IPS DF 6.9 (cell line): ENCODE data around the gene BLCAP.

Source experiments
- DNase-seq: peaks from one replicate; pipeline ENCODE4 v3.0.0-alpha.2; 2013; ENCODE audit warnings: low read depth, low spot score
- H3K27ac ChIP-seq: one replicate; pipeline ENCODE4 v1.5.1; 2013; ENCODE audit warnings: low read length, control low read depth
- H3K27me3 ChIP-seq: 2 replicates; pipeline ENCODE4 v1.6.1; 2013; ENCODE audit warnings: mild to moderate bottlenecking, low read length; ENCODE audit not compliant: control insufficient read depth, insufficient read depth
- H3K36me3 ChIP-seq: 2 replicates; pipeline ENCODE4 v1.6.1; 2013; ENCODE audit warnings: low read length; ENCODE audit not compliant: control insufficient read depth, insufficient read depth
- H3K4me1 ChIP-seq: 2 replicates; pipeline ENCODE4 v1.6.1; 2013; ENCODE audit warnings: low read length; ENCODE audit not compliant: control insufficient read depth, insufficient read depth
- H3K4me3 ChIP-seq: 2 replicates; pipeline ENCODE4 v1.5.1; 2013; ENCODE audit warnings: mild to moderate bottlenecking, low read length
- H3K9me3 ChIP-seq: 2 replicates; pipeline ENCODE4 v1.6.1; 2013; ENCODE audit warnings: low read length, inconsistent platforms; ENCODE audit not compliant: control insufficient read depth, insufficient read depth
- WGBS: extraction: QIAGEN DNeasy Blood & Tissue Kit; methylation state at CpG from one replicate; pipeline ENCODE4 v1.1.7; 2013; ENCODE audit warnings: mixed read lengths, missing lambda C conversion rate; ENCODE audit not compliant: insufficient read length, insufficient coverage; 5-methylcytosine and 5-hydroxymethylcytosine counted together

Gene BLCAP

DNA sequence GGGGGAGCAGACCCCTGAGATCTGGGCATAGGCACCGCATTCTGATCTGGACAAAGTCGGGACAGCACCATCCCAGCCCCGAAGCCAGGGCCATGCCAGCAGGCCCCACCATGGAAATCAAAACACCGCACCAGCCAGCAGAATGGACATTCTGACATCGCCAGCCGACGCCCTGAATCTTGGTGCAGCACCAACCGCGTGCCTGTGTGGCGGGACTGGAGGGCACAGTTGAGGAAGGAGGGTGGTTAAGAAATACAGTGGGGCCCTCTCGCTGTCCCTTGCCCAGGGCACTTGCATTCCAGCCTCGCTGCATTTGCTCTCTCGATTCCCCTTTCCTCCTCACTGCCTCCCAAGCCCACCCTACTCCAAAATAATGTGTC is 4.7 kb downstream of the BLCAP start:
- no CpG with 5 or more reads among the region's 13 CpGs for WGBS
- H3K27ac ChIP-seq, result no peak overlapping the region
- H3K4me3 ChIP-seq, result no peak overlapping the region
- DNase-seq, result no peak
- no peaks in the 10 kb centered on the region for H3K9me3 ChIP-seq
- H3K4me1 ChIP-seq, result peaks cover 15% of the 10 kb centered on the region
- peaks cover 4% of the 10 kb centered on the region; the same call in 1 of the 2 replicates for H3K36me3 ChIP-seq
- H3K27me3 ChIP-seq, result no peaks in the 10 kb centered on the region

GRCh38 chr20:37522260-37523011 is 5.2 kb downstream of the BLCAP start:
- Histone ChIP-seq H3K36me3 (peaks cover 4% of the 10 kb centered on the region; the same call in 1 of the 2 replicates), H3K27ac (no peak overlapping the region), H3K9me3 (no peaks in the 10 kb centered on the region), H3K4me3 (no peak overlapping the region), H3K27me3 (no peaks in the 10 kb centered on the region), H3K4me1 (peaks cover 17% of the 10 kb centered on the region)
- WGBS, result no CpG with 5 or more reads among the region's 36 CpGs
- no peak for DNase-seq

DNA sequence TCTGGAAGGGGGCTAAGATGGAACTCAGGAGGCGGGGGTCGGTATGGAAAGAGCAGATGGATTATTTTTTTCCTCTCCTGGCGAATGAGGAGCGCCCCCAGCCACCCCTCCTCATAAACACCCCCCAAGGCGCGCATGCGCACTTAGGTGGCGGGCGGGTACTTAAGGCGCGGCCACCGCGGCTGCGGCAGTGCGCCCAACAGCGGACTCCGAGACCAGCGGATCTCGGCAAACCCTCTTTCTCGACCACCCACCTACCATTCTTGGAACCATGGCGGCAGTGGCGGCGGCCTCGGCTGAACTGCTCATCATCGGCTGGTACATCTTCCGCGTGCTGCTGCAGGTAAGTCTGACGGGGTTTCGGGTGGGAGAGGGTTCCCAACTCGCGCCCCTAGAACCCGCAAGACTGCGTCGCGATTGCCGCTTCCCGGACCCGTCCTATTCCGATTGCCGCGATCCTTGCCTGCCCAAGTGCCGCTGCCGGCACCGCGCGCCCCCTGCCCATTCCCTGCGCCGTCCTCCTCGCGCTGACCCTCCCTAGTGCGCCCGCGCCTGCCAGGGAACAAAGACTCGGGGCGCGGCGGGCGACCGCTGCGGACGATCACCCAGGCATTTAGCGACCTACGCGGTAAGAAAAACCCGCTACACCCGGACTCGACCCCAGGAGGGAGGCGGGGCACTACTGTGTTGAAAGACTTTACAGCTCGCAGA is 6.5 kb downstream of the BLCAP start, which contains the start of gene NNAT:
Gene NNAT (plus strand): TSS at position 190 of the 711 bp plus-strand sequence. CDS start 82 bp downstream, at position 272.
- Histone ChIP-seq H3K27me3 (no peaks in the 10 kb centered on the region), H3K9me3 (no peaks in the 10 kb centered on the region), H3K4me3 (no peak within 1 kb of the TSS), H3K4me1 (peaks cover 19% of the 10 kb centered on the region), H3K36me3 (peaks cover 4% of the 10 kb centered on the region; the same call in 1 of the 2 replicates), H3K27ac (no peak within 1 kb of the TSS)
- WGBS, result no CpG with 5 or more reads among the region's 69 CpGs
- DNase-seq, result no peak

- peaks cover 4% of the 10 kb centered on the region; the same call in 1 of the 2 replicates for H3K36me3 ChIP-seq
- peaks cover 17% of the 10 kb centered on the region for H3K4me1 ChIP-seq
- no peak overlapping the region for H3K4me3 ChIP-seq
- H3K27me3 ChIP-seq, result no peaks in the 10 kb centered on the region
- H3K27ac ChIP-seq, result no peak overlapping the region
- H3K9me3 ChIP-seq, result no peaks in the 10 kb centered on the region
- no peak for DNase-seq
- WGBS, result no CpG with 5 or more reads among the region's 24 CpGs
Measured at GRCh38 chr20:37520419-37520955, 7.2 kb downstream of the BLCAP start.

DNA sequence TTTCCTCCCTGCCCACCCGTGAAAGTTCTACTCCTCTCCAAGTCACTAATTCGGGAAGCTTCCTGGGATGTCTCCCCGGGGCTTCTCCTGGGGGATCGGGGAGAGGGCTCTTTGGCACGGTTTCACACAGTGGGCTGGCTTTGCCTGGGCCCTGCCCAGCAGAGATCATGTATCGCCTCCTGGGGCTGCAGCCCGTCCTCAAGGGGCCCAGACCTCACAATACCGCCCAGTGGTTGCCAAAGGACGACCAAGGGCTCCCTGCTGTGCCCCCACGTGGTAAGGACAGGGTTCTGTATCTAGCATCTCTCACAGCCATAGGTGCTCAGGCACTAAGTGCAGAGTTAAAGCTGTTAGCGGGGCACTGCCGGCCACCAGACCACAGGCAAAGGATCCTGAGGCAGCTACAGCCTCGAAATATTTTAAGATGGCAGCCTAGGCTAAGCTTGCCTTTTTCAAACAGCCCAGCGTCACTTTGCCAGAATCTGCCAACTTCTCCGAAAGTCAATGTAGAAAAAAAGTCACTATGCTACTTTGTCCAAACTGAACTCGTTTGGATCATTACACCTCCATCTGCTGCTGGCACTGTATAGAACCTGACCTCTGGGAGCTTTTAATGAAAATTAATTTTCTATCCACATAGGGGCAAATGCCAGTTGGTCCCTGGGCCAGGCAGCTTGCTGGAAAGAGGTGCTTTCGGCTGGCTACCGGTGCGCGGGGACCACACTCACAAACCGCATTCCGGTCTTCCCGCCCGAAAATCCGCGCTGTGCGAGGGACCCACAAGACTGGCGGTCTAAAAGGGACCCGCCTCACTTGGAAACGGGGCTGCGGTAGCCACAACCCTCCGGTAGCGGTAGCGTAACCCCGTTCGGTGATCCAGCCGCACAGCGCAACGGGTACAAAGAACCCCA is 7.9 kb downstream of the BLCAP start:
- WGBS, result no CpG with 5 or more reads among the region's 39 CpGs
- H3K27ac ChIP-seq, result no peak overlapping the region

GRCh38 chr20:37518606-37519507 is 8.8 kb downstream of the BLCAP start:
- Histone ChIP-seq H3K9me3 (no peaks in the 10 kb centered on the region), H3K27ac (no peak overlapping the region), H3K4me3 (no peak overlapping the region), H3K27me3 (no peaks in the 10 kb centered on the region), H3K36me3 (peaks cover 6% of the 10 kb centered on the region), H3K4me1 (peaks cover 12% of the 10 kb centered on the region)
- no peak for DNase-seq
- WGBS, result no CpG with 5 or more reads among the region's 30 CpGs

More for the DNA sequence above, 7.9 kb downstream of the BLCAP start:
- no peaks in the 10 kb centered on the region for H3K9me3 ChIP-seq
- DNase-seq, result no peak
- no peaks in the 10 kb centered on the region for H3K27me3 ChIP-seq
- H3K4me1 ChIP-seq, result peaks cover 15% of the 10 kb centered on the region
- peaks cover 4% of the 10 kb centered on the region; the same call in 1 of the 2 replicates for H3K36me3 ChIP-seq
- H3K4me3 ChIP-seq, result no peak overlapping the region

DNA sequence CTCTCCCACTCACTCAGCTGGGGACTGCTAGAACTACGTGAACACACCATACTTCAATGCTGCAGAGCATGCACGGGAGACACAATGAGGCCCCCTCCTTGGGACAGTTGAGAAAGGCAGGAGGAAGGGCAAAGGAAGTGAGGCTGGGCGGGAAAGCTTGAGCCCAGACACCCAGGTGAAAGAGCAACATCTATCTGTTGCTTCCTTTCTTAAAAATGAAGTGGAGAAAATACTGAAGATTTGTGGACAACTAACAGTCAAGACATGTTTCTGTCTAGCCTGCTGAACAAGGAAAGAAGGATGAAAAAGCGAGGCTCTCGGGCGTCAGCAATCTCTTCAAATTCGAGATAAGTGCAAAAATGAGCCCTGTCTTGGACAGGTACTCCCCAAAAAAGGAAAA is 9.6 kb downstream of the BLCAP start:
- Histone ChIP-seq H3K27me3 (no peaks in the 10 kb centered on the region), H3K4me1 (peaks cover 12% of the 10 kb centered on the region), H3K9me3 (no peaks in the 10 kb centered on the region), H3K36me3 (peaks cover 6% of the 10 kb centered on the region), H3K27ac (no peak overlapping the region), H3K4me3 (no peak overlapping the region)
- DNase-seq, result no peak
- WGBS, result no CpG with 5 or more reads among the region's 7 CpGs

DNA sequence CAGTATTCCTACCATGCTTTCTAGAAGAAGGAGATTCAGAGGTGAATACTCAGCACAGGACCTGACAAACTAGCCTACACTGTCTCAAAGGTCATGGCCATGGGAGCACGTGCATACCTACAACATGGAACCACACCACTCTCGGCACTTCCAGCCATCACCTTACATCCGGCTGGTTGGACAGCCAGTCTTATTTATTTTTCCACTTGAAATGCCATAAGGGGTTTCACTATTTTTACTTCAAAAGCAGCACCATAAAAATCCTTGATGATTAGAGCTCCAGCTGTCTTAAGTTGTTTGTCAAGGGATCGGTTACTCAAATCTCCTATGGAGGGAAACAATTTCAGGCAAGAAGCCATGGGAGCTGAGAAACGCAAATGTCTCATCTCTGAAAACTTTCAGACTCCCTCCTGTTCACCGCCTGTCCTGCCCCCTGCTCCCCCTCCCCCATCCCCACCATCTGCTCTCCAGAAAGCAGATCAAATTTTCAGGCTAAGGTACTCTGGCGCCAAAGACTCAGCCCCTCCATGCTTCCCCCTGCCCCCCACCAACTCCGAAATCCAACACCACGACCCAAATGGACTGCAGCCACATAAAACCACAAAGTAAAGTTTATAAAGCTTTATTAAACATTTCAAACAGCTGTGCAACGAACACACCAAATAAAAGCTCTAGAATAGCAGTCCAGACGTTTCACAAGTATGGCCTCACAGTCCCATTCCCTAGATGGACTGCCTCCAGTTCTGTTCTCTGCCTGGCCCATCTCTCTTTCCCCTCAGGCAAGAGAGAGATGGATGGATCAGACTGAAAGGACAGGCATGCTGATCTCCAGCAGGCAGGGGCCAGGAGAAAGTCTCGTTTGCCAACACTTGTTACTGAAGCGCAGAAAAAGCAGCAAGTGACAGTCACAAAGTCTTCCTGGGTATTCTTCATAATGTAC is 10.6 kb downstream of the BLCAP start:
- Histone ChIP-seq H3K27ac (no peak overlapping the region), H3K4me3 (no peak overlapping the region), H3K4me1 (peaks cover 12% of the 10 kb centered on the region), H3K27me3 (no peaks in the 10 kb centered on the region), H3K9me3 (no peaks in the 10 kb centered on the region), H3K36me3 (peaks cover 6% of the 10 kb centered on the region)
- DNase-seq, result no peak
- WGBS, result no CpG with 5 or more reads among the region's 13 CpGs

DNA sequence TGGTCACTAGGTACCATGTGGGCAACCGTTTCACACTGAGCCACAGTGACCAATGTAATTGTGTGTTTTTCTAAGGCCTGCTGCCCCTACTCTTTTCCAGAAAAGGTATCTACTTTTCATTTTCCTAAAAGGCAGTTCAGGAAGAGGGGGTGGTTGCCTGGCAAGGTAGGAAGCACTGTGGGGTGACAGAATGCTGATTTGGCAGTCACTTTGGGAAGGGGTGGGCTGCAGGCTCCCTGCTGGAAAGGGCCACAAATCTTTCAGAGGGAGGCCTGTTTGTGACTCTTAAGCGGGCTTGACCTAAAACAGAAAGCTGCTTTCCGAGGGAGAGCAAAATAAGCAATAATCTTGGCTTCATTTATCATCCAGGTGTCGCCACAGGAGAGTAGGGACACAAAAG is 11.8 kb downstream of the BLCAP start:
- no CpG with 5 or more reads among the region's 4 CpGs for WGBS

More for the DNA sequence above, 11.8 kb downstream of the BLCAP start:
- H3K27ac ChIP-seq, result no peak overlapping the region
- no peaks in the 10 kb centered on the region for H3K27me3 ChIP-seq
- peaks cover 10% of the 10 kb centered on the region for H3K4me1 ChIP-seq
- DNase-seq, result no peak
- no peaks in the 10 kb centered on the region for H3K9me3 ChIP-seq
- no peak overlapping the region for H3K4me3 ChIP-seq
- H3K36me3 ChIP-seq, result peaks cover 2% of the 10 kb centered on the region; the same call in 1 of the 2 replicates
